Measurements from ENCODE around the gene SLC2A4RG.
A peak's percentile ranks its signal among the peaks of the same experiment; 100 is the strongest.

SLC2A4RG gene

DNA sequence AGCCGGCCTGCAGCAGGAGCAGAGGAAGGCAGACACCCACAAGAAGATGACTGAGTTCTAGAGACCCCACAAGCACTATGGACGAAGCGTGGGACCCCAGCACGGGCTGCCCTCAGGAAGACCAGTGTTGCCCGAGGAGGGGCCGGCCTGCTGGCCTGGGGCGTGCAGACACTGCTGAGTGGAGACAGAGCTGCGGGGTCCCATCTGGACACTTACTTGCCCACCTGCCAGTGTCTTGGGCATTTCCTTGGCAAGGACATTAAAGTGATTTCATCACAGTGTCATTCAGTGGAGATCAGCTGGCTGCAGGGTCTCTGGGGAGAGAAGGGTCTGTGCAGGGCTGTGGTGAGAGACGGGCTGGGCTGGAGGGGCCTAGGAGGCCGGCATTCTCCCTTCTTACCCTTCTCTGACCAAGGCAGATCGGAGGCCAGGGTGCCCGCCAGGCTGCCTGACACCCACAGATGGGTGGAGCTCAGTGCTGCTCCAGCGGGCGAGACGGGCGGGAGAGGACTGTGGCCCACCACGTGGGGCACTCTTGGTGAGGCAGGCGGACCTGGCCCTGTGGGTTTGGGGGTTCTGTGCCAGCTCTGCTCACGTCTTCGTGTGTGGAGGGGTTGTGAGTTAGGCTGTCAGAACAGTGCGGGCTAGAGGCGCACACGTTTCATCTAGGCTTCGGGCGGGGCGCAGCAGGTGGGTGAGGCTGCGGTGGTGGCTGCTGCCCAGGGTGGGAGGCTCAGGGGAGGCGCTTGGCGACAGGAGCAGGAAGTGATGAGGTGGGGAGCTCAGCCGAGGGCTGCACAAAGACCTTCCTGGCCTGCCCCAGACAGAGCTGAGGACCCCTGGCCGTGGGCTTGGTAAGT is 3.5 kb upstream of the SLC2A4RG start, which contains the start of gene LIME1:
TSS of gene LIME1 (plus strand) at position 806 of the 860 bp plus-strand sequence. CDS start 886 bp downstream, outside the sequence.
- H3K9me3 ChIP-seq (ENCODE audit: control insufficient read depth, low read length), result no peaks in the 10 kb centered on the region
- H3K27ac ChIP-seq (ENCODE audit: insufficient read depth, low read depth, low read length, poor library complexity, severe bottlenecking), result no peak within 1 kb of the TSS
- peaks cover 19% of the 10 kb centered on the region for H3K4me1 ChIP-seq (ENCODE audit: control insufficient read depth, insufficient read depth, low read length)
- 93 to 95% methylated on average over 31 of the region's 31 CpGs for WGBS, 2 experiments
- peaks cover 17% of the 10 kb centered on the region for H3K27me3 ChIP-seq (ENCODE audit: control insufficient read depth, insufficient read depth, low read length, poor library complexity, severe bottlenecking)
- peaks cover 8% of the 10 kb centered on the region for H3K36me3 ChIP-seq (ENCODE audit: control insufficient read depth, insufficient read depth, low read length)
- no peak within 1 kb of the TSS for H3K4me3 ChIP-seq (ENCODE audit: insufficient read depth, low read depth, low read length)

DNA sequence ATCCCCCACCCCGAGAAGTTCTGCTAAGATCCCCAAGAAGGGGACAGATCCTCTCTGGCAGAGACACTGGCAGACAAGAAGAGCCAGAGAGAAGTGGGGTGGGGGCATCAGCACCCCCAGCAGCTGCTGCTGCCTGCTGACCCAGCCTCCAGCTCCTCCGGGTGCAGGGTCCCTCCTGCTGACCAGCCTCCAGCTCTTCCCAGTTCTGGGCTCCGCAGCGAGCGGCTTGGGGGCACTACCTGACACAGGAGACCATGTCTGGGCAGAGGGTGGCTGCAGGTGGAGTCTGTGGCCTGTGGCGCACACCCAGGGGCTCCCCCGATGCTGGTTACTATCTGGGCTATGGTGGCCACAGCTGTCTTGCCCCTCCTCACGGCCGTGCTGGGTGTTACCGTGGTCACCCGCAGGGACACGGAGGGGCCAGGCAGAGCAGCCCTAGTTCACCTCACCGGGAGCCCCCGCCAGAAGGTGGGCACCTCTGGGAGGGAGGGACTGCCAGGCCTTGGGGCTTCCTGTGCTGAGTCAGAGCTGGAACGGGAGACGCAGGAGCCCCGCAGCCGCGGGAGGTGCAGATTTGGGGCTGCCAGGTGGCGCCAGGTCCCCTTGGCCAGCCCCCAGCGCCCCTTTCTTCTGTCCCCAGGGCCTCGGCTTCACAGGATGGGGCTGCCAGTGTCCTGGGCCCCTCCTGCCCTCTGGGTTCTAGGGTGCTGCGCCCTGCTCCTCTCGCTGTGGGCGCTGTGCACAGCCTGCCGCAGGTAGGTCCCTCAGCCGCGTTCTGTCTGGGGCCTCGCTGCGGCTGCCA is 2.5 kb upstream of the SLC2A4RG start:
- 58% methylated on average over 30 of the region's 30 CpGs for WGBS, 2 experiments
- no peak overlapping the region for H3K27ac ChIP-seq (ENCODE audit: insufficient read depth, low read depth, low read length, poor library complexity, severe bottlenecking)
- H3K9me3 ChIP-seq (ENCODE audit: control insufficient read depth, low read length), result no peaks in the 10 kb centered on the region
- H3K36me3 ChIP-seq (ENCODE audit: control insufficient read depth, insufficient read depth, low read length), result peaks cover 11% of the 10 kb centered on the region
- H3K4me3 ChIP-seq (ENCODE audit: insufficient read depth, low read depth, low read length), result no peak overlapping the region
- peaks cover 26% of the 10 kb centered on the region for H3K4me1 ChIP-seq (ENCODE audit: control insufficient read depth, insufficient read depth, low read length)
- H3K27me3 ChIP-seq (ENCODE audit: control insufficient read depth, insufficient read depth, low read length, poor library complexity, severe bottlenecking), result peaks cover 17% of the 10 kb centered on the region

DNA sequence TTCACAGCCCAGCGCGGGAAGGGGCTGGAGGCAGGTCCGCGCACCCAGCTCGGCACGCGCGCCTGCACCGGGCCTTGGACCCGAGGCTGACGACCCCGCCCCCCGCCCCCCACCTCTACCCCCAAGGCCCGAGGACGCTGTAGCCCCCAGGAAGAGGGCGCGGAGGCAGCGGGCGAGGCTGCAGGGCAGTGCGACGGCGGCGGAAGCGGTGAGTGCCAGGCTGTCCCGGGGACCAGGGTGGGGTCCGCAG is 2.0 kb upstream of the SLC2A4RG start:
- no peak overlapping the region for H3K4me3 ChIP-seq (ENCODE audit: insufficient read depth, low read depth, low read length)

DNA sequence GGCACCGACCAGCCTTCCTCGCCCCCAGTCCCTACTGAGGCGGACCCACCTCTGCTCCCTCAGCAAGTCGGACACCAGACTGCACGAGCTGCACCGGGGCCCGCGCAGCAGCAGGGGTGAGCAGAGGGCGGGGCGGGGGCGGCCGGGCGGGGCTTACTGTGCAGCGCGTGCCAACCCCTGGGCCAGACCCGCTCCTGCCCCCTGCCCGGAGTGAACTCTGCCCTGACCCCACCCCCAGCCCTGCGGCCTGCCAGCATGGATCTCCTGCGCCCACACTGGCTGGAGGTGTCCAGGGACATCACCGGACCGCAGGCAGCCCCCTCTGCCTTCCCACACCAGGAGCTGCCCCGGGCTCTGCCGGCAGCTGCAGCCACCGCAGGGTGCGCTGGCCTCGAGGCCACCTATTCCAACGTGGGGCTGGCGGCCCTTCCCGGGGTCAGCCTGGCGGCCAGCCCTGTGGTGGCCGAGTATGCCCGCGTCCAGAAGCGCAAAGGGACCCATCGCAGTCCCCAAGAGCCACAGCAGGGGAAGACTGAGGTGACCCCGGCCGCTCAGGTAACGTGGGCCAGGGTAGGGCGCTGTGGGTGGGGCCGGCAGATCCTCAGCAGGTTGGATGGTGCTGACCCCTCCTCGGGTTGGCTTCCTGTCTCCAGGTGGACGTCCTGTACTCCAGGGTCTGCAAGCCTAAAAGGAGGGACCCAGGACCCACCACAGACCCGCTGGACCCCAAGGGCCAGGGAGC is 1.5 kb upstream of the SLC2A4RG start:
- peaks cover 26% of the 10 kb centered on the region for H3K4me1 ChIP-seq (ENCODE audit: control insufficient read depth, insufficient read depth, low read length)
- H3K27me3 ChIP-seq (ENCODE audit: control insufficient read depth, insufficient read depth, low read length, poor library complexity, severe bottlenecking), result peaks cover 17% of the 10 kb centered on the region
- no peak overlapping the region for H3K27ac ChIP-seq (ENCODE audit: insufficient read depth, low read depth, low read length, poor library complexity, severe bottlenecking)
- 36 to 41% methylated on average over 43 of the region's 43 CpGs for WGBS, 2 experiments
- no peaks in the 10 kb centered on the region for H3K9me3 ChIP-seq (ENCODE audit: control insufficient read depth, low read length)
- peaks cover 14% of the 10 kb centered on the region for H3K36me3 ChIP-seq (ENCODE audit: control insufficient read depth, insufficient read depth, low read length)
- H3K4me3 ChIP-seq (ENCODE audit: insufficient read depth, low read depth, low read length), result peak overlapping the region; percentile 38

More for the DNA sequence above, 2.0 kb upstream of the SLC2A4RG start:
- 28 to 35% methylated on average over 25 to 26 of the region's 26 CpGs for WGBS, 2 experiments
- Histone ChIP-seq H3K27ac (ENCODE audit: insufficient read depth, low read depth, low read length, poor library complexity, severe bottlenecking) (no peak overlapping the region), H3K27me3 (ENCODE audit: control insufficient read depth, insufficient read depth, low read length, poor library complexity, severe bottlenecking) (peaks cover 17% of the 10 kb centered on the region), H3K4me1 (ENCODE audit: control insufficient read depth, insufficient read depth, low read length) (peaks cover 26% of the 10 kb centered on the region), H3K9me3 (ENCODE audit: control insufficient read depth, low read length) (no peaks in the 10 kb centered on the region), H3K36me3 (ENCODE audit: control insufficient read depth, insufficient read depth, low read length) (peaks cover 16% of the 10 kb centered on the region)

DNA sequence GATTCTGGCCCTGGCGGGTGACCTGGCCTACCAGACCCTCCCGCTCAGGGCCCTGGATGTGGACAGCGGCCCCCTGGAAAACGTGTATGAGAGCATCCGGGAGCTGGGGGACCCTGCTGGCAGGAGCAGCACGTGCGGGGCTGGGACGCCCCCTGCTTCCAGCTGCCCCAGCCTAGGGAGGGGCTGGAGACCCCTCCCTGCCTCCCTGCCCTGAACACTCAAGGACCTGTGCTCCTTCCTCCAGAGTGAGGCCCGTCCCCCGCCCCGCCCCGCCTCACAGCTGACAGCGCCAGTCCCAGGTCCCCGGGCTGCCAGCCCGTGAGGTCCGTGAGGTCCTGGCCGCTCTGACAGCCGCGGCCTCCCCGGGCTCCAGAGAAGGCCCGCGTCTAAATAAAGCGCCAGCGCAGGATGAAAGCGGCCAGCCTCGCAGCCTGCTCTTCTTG is 868 bp upstream of the SLC2A4RG start:
- peaks cover 26% of the 10 kb centered on the region for H3K4me1 ChIP-seq (ENCODE audit: control insufficient read depth, insufficient read depth, low read length)
- peak overlapping the region; percentile 38 for H3K4me3 ChIP-seq (ENCODE audit: insufficient read depth, low read depth, low read length)
- 10 to 11% methylated on average over 26 of the region's 26 CpGs for WGBS, 2 experiments
- no peaks in the 10 kb centered on the region for H3K9me3 ChIP-seq (ENCODE audit: control insufficient read depth, low read length)
- peaks cover 12% of the 10 kb centered on the region for H3K36me3 ChIP-seq (ENCODE audit: control insufficient read depth, insufficient read depth, low read length)
- peak overlapping the region; percentile 69 for H3K27ac ChIP-seq (ENCODE audit: insufficient read depth, low read depth, low read length, poor library complexity, severe bottlenecking)
- peaks cover 17% of the 10 kb centered on the region for H3K27me3 ChIP-seq (ENCODE audit: control insufficient read depth, insufficient read depth, low read length, poor library complexity, severe bottlenecking)

DNA sequence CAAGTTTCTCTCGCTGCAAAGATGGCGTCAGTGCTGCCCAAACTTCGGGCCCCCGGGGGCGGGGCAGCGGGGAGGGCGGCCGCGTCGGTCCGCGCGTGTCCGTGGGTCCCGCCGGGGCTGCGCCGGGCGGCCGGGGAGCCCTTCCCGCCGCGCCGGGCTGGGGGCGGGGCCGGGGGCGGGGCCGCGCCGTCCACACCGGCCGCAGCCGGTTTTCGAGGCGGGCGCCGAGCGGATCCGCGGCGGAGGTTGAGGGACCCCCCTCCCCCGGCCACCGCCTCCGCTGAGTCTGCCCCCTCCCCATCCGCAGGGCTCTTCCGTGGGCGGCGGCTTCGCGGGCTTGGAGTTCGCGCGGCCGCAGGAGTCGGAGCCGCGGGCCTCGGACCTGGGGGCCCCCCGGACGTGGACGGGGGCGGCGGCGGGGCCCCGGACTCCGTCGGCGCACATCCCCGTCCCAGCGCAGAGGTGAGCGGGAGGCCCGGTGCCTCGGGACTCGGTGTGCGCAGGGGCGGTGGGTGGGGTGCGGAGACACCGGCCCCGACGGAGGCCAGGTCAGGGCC is 572 bp downstream of the SLC2A4RG start:
- Histone ChIP-seq H3K4me1 (ENCODE audit: control insufficient read depth, insufficient read depth, low read length) (peaks cover 30% of the 10 kb centered on the region), H3K36me3 (ENCODE audit: control insufficient read depth, insufficient read depth, low read length) (peaks cover 12% of the 10 kb centered on the region), H3K4me3 (ENCODE audit: insufficient read depth, low read depth, low read length) (peak overlapping the region; percentile 77), H3K27ac (ENCODE audit: insufficient read depth, low read depth, low read length, poor library complexity, severe bottlenecking) (peak overlapping the region; percentile 87), H3K27me3 (ENCODE audit: control insufficient read depth, insufficient read depth, low read length, poor library complexity, severe bottlenecking) (peaks cover 17% of the 10 kb centered on the region), H3K9me3 (ENCODE audit: control insufficient read depth, low read length) (no peaks in the 10 kb centered on the region)
- 0% methylated on average over 80 of the region's 80 CpGs for WGBS, 2 experiments

DNA sequence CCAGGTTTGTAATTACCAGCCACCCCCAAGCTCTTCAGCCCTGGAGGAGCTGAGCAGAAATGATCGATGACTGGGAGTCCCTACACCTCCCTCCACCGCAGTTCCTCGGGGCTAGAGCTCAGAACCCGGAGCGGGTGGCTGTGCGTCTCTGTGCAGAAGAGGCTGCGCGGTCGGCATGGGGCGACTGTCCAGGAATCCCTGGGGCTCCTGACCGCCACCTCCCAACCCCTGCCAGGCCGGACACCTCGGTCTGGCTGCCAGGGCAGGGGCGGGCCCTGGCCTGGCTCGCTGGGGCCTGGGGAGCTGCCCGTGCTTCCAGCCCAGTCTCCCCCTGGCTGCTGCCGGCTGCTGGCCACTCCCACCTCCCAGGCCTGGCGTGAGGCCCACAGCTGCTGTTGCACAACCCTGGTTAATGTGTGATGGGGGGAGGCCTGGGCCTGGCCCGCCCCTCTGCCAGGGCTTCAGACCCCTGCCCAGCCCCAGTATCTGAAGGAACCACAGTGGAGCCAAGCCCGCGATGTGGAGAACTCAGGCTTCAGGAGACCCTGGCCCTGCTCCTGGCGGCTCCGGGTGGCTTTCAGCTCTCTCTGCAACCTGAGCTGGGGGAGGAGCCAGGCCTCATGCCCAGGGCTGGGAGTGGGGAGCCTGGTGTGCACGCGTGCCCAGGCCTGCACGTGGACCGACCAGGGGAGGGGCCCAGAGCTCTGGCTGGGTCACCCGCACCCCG is 1.2 kb downstream of the SLC2A4RG start:
- peaks cover 11% of the 10 kb centered on the region for H3K36me3 ChIP-seq (ENCODE audit: control insufficient read depth, insufficient read depth, low read length)
- H3K4me3 ChIP-seq (ENCODE audit: insufficient read depth, low read depth, low read length), result peak overlapping the region; percentile 77
- H3K27ac ChIP-seq (ENCODE audit: insufficient read depth, low read depth, low read length, poor library complexity, severe bottlenecking), result peak overlapping the region; percentile 87
- H3K9me3 ChIP-seq (ENCODE audit: control insufficient read depth, low read length), result no peaks in the 10 kb centered on the region
- H3K27me3 ChIP-seq (ENCODE audit: control insufficient read depth, insufficient read depth, low read length, poor library complexity, severe bottlenecking), result peaks cover 17% of the 10 kb centered on the region
- WGBS, 2 experiments, result 3 to 4% methylated on average over 29 of the region's 29 CpGs
- H3K4me1 ChIP-seq (ENCODE audit: control insufficient read depth, insufficient read depth, low read length), result peaks cover 30% of the 10 kb centered on the region

DNA sequence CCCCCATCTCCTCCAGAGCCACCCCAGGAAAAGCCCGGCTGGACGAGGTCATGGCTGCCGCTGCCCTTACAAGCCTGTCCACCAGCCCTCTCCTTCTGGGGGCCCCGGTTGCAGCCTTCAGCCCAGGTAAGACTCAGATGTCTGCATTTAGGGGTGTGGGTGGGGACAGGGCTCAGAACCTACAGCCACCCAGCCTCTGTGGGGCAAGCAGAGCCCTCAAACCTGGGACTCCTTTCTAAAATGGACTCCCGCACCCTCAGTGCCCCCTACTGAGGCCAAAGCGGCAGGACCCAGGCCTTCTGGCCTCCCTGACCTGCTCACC is 1.7 kb downstream of the SLC2A4RG start:
- Histone ChIP-seq H3K4me1 (ENCODE audit: control insufficient read depth, insufficient read depth, low read length) (peaks cover 30% of the 10 kb centered on the region), H3K9me3 (ENCODE audit: control insufficient read depth, low read length) (no peaks in the 10 kb centered on the region), H3K4me3 (ENCODE audit: insufficient read depth, low read depth, low read length) (peak overlapping the region; percentile 77), H3K27me3 (ENCODE audit: control insufficient read depth, insufficient read depth, low read length, poor library complexity, severe bottlenecking) (peaks cover 17% of the 10 kb centered on the region), H3K27ac (ENCODE audit: insufficient read depth, low read depth, low read length, poor library complexity, severe bottlenecking) (peak overlapping the region; percentile 87), H3K36me3 (ENCODE audit: control insufficient read depth, insufficient read depth, low read length) (peaks cover 9% of the 10 kb centered on the region)
- WGBS, 2 experiments, result 46 to 47% methylated on average over 6 of the region's 6 CpGs

DNA sequence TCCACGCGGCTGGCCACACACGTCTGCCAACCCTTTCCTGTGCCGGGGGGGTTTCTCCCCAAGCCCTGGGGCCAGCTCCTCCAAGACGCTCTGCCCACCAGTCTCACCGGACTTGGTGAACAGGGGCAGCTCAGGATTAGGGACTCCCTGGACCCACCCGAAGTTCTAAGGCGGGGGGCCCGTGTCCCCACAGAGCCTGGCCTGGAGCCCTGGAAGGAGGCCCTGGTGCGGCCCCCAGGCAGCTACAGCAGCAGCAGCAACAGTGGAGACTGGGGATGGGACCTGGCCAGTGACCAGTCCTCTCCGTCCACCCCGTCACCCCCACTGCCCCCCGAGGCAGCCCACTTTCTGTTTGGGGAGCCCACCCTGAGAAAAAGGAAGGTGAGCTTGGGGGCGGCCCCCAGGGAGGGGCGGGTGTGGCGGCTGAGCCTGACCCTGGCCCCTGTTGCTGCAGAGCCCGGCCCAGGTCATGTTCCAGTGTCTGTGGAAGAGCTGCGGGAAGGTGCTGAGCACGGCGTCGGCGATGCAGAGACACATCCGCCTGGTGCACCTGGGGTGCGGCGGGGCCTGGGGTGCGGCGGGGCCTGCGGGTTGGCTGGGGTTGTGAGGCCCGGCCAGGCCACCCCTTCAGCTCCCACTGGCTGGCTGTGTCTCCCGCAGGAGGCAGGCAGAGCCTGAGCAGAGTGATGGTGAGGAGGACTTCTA is 2.3 kb downstream of the SLC2A4RG start:
- no peaks in the 10 kb centered on the region for H3K9me3 ChIP-seq (ENCODE audit: control insufficient read depth, low read length)
- H3K4me3 ChIP-seq (ENCODE audit: insufficient read depth, low read depth, low read length), result peak overlapping the region; percentile 77
- H3K27ac ChIP-seq (ENCODE audit: insufficient read depth, low read depth, low read length, poor library complexity, severe bottlenecking), result no peak overlapping the region
- peaks cover 9% of the 10 kb centered on the region for H3K36me3 ChIP-seq (ENCODE audit: control insufficient read depth, insufficient read depth, low read length)
- H3K4me1 ChIP-seq (ENCODE audit: control insufficient read depth, insufficient read depth, low read length), result peaks cover 30% of the 10 kb centered on the region
- WGBS, 2 experiments, result 91% methylated on average over 30 of the region's 30 CpGs
- H3K27me3 ChIP-seq (ENCODE audit: control insufficient read depth, insufficient read depth, low read length, poor library complexity, severe bottlenecking), result peaks cover 13% of the 10 kb centered on the region

Data from ectodermal cell (in vitro differentiated cells).